ENCODE results near the gene WAPL. TPM values are rescaled to one million over a fixed set of nuclear protein-coding genes. Genes with fewer than 3 reads are reported as not detected.
A peak's percentile ranks its signal among the peaks of the same experiment; 100 is the strongest.

WAPL gene
- polyA plus RNA-seq, 10 donors: 22.8 to 32.9 (median 28.9) TPM

DNA sequence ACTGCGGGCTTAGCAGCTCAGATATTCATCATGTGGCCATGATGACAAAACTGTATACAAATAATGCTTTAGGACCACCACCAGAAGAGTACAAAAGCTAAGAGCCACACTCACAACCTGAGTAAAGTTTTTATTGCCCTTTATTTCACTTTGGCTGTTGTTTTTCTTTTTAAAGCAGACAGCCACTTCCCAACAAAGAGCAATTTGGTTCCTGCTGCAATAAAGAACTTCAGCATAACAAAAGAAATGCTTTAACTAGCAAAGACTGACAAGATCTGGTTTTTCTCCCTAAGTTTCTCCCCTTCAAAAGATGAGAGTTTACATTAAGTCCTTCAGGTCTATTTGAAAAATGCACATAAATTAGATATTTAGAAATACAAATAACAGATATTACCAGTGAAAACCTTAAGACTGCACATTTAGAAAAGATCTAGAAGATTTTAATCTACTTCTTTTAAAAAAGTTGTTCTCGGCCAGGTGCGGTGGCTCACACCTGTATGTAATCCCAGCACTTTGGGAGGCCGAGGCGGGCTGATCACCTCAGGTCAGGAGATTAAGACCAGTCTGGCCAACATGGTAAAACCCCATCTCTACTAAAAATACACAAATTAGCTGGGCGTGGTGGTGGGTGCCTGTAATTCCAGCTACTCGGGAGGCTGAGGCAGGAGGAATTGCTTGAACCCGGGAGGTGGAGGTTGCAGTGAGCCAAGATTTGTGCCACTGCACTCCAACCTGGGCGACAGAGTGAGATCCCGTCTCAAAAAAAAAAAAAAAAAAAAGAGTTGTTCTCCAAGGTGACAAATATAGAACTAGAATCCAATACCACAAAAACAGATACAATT is 59.4 kb downstream of the WAPL start:
- DNase-seq: no peak

DNA sequence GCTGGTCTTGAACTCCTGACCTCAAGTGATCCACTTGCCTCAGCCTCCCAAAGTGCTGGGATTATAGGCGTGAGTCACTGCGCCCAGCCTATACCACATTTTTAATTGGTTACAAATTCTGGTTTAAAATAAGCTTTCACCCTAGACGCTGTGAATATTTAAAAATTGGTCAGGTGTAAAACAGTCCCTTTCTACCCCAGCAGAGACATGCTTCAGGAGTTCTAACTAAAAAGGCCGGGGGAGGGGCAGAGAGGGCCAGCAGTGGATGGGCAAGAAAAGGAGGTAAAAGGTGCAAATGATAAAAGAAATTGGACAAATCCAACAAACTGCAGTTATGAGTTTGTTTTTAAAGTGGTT is 70.0 kb downstream of the WAPL start:
- no peak for DNase-seq

GRCh38 chr10:86450806-86451603 is 70.6 kb downstream of the WAPL start:
- DNase-seq: no peak

GRCh38 chr10:86449926-86450558 is 71.5 kb downstream of the WAPL start:
- DNase-seq: no peak

GRCh38 chr10:86447432-86447831 is 74.2 kb downstream of the WAPL start:
- no peak for DNase-seq

DNA sequence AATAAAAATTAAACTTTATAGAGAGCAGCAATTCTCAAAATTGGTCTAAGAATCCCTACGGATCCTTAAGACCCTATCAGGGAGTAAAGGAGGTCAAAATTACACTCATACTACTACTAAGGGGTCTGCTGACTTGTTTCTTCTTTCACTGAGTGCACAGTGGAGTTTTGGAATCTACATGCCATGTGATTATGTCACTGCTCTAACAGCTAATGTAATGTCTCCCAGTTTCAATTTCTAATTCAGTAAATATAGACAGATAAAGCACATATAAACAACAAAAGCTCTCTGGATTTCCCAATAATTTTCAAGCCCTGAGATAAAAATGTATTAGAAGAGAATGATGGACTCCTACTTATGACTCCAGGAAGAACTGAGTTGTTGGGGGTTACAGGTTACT is 74.6 kb downstream of the WAPL start:
- DNase-seq: no peak

GRCh38 chr10:86446440-86446839 is 75.2 kb downstream of the WAPL start:
- no peak for DNase-seq

DNA sequence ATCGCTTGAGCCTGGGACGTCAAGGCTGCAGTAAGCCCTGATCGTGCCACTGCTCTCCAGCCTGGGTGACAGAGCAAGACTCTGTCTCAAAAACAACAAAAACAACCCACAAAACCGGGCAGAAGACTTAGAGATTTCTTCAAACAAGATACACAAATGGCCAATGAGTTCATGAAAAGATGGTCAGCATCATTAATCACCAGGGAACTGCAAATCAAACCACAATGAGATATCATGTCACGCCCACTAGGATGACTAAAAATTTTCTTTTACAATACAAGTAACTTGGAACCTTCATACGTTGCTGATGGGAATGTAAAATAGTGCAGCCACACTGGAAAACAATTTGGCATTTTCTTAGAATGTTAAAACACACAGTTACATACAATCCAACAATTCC is 77.7 kb downstream of the WAPL start:
- no peak for DNase-seq

- DNase-seq: peak in 1 of 3 donors; percentile 5
Observed at GRCh38 chr10:86443069-86443468, 78.5 kb downstream of the WAPL start.

GRCh38 chr10:86440874-86441843 is 80.4 kb downstream of the WAPL start:
- peak in 1 of 3 donors; percentile 45 for DNase-seq

DNA sequence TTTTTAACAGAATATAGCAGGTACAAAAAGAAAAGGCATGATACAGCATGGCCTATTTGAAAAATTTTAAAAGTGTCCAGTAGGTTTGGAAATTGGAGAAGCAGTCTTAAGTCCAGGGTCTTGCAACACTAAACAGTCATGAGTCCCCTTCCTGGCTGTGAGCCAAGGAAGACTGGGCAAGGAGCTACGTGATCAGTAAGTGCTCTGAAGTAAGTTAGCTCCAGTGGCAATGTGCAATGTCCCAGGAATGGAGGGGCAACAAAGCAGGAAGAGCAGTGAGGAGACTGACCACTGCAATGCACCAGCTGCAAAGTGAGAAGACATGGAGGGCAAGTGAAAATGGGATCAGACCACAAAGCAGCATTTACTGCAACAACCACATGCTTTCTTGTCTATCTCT is 82.0 kb downstream of the WAPL start:
- DNase-seq: peak; percentile 53 to 62 (median 57)

DNA sequence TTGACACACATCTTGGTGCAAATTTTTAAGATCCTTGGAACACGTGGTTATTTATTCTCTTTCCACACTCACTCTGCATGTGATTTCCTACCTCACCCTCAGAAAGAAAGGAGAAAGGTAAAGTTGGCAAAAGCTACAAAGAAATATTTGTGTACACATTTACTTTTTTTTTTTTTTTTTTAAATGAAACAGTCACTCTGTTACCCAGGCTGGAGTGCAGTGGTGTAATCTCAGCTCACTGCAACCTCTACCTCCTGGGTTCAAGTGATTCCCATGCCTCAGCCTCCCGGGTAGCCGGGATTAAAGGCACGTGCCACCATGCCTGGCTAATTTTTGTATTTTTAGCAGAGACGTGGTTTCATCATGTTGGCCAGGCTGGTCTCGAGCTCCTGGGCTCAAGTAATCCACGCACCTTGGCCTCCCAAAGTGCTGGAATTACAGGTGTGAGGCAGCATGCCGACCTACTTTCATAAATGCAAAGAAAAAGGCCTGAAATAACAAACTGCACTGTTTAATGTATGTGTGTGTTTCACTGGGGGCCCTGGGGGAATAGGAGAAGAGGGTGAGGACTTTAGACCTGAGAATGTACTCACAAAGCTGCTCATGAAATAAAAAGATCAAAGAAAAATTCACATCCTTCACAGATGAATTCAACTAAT is 83.4 kb downstream of the WAPL start:
- no peak for DNase-seq

DNA sequence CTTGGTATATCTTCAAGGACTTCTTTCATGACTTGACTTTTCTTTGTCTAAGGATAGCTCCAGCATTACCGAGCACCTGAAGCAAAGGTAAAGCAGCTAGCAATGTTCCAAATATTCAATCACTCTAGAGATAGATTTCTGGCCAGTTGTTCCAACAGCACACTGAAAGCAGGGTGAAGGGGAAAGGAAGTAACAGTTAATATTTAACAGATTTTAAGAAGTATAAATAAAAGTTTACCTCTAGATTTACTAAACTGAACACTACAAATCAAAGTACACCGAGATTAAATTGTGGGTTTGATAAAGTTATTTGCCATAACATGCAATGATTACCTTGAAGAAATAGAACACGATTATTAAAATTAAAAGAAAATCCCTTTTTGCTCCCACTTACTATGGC is 84.1 kb downstream of the WAPL start:
- DNase-seq: no peak

DNA sequence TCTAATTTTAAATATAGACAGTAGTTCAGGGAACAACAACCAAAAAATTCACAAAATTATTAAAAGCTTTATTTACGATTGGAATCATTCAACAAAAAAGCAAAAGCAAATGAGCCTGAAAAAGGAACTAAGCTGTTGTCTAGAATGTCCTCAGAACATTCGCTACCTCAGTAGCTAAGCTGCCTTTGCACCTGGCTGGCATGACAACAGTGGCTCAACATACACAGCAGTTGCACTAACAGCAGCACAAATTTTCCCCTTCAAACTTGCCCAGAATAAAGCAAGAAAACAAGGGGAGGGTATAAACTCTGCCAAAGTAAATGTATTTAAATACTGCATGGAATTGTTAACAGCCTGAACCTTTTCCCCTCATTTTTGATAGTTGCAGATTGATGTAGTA is 84.6 kb downstream of the WAPL start:
- DNase-seq: no peak

GRCh38 chr10:86434656-86435055 is 86.9 kb downstream of the WAPL start:
- no peak for DNase-seq

- no peak for DNase-seq
Observed at GRCh38 chr10:86423739-86424138, 97.9 kb downstream of the WAPL start.

GRCh38 chr10:86419101-86419500 is 102.5 kb downstream of the WAPL start:
- DNase-seq: no peak

- DNase-seq: no peak
Observed at GRCh38 chr10:86415583-86415982, 106.0 kb downstream of the WAPL start.

DNA sequence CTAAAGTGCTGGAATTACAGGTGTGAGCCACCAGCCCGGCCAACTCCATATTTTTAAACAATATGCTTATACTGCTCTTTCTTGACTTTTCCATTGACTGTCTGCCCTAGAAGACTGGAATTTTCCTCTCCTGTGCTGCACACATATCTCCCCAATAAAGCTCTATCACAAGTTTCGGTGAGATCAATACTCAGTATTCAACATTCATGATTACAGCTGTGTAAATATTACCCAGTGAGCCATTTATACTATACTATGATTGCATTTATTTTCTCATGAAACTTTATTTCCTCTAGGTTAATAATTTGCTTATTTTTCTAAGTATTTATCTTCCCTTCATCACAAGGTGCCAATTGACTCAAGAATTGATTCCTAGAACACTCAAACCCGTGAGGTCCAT is 106.5 kb downstream of the WAPL start:
- no peak for DNase-seq

DNA sequence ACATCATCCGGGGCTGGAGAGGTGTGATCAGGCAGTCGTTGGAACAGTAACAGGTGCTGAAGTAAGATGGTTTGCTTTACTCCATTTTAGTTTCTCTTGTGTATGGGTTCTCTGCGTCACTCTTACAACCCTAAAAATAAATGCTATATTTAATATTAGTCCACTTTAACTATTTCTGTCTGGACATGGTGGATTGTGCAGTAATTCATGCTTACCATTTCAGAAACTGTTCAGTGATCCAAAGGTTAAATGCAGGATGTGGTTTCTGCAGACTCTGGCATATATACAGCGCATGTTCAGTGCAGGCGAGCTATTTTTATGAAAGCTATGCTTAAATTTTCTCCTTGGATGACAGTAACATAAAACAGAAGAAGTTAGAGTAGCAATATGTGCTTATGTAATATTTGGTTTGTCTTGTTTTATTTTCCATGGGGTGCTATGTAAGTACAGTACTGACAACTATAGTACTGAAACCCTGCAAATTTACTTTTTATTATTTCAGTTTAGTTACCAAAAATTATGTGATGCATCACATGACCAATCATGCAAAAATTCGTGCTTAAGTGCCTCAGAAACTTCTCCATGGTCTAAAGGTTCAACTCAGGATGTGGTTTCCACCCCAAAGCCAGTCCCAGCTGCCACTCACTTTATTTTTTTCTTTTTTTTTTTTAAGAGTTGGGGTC is 108.4 kb downstream of the WAPL start:
- DNase-seq: peak in 2 of 3 donors; percentile 31 to 42

Data from muscle of back (tissue), 11 donors.